Suppressor macrophage treated with lipopolysaccharide for 1 hour (primary cell): ENCODE results near the gene PITX1.
A peak's percentile ranks its signal among the peaks of the same experiment; 100 is the strongest.

Experiments used
- DNase-seq, 3 donors: peaks; one replicate each; pipeline ENCODE4 v3.0.0-alpha.2; 2020 to 2022

Gene PITX1

GRCh38 chr5:135040333-135041144, 6.5 kb upstream of the PITX1 start:
- peak in 1 of 3 donors; percentile 15 for DNase-seq

GRCh38 chr5:135040034-135040332, 6.0 kb upstream of the PITX1 start:
- DNase-seq: no peak

- peak in 2 of 3 donors; percentile 34 to 54 for DNase-seq
Measured at GRCh38 chr5:135039271-135040033, 5.4 kb upstream of the PITX1 start.

- peak in 2 of 3 donors; percentile 9 to 18 for DNase-seq
Measured at GRCh38 chr5:135038813-135039270, 4.8 kb upstream of the PITX1 start.

GRCh38 chr5:135038205-135038812, 4.3 kb upstream of the PITX1 start:
- no peak for DNase-seq

- no peak for DNase-seq
Measured at GRCh38 chr5:135037519-135038204, 3.6 kb upstream of the PITX1 start.

- no peak for DNase-seq
Measured at GRCh38 chr5:135036405-135036804, 2.4 kb upstream of the PITX1 start.

- DNase-seq: no peak
Measured at GRCh38 chr5:135035678-135036030, 1.6 kb upstream of the PITX1 start.

- no peak for DNase-seq
Measured at GRCh38 chr5:135034963-135035677, 1.1 kb upstream of the PITX1 start.

- DNase-seq: peak in 2 of 3 donors; percentile 5 to 17
Measured at GRCh38 chr5:135034236-135034962, 371 bp upstream of the PITX1 start.

GRCh38 chr5:135032999-135033861, 798 bp downstream of the PITX1 start:
- DNase-seq: peak; percentile 27 to 67 (median 47)

- no peak for DNase-seq
Measured at GRCh38 chr5:135032695-135032998, 1.4 kb downstream of the PITX1 start.

GRCh38 chr5:135031813-135032694, 2.0 kb downstream of the PITX1 start:
- peak in 1 of 3 donors; percentile 17 for DNase-seq

GRCh38 chr5:135030956-135031812, 2.8 kb downstream of the PITX1 start:
- DNase-seq: peak; percentile 34 to 53 (median 34)

GRCh38 chr5:135030123-135030955, 3.7 kb downstream of the PITX1 start:
- peak; percentile 22 to 58 (median 38) for DNase-seq

- peak in 1 of 3 donors; percentile 10 for DNase-seq
Measured at GRCh38 chr5:135029477-135030122, 4.4 kb downstream of the PITX1 start.

GRCh38 chr5:135028791-135029476, 5.1 kb downstream of the PITX1 start:
- peak in 1 of 3 donors; percentile 5 for DNase-seq
